ENCODE measurements around the gene CACHD1. TPM values are rescaled to one million over a fixed set of nuclear protein-coding genes. Genes with fewer than 3 reads are reported as not detected.

Gene CACHD1
- total and polyA plus RNA-seq, 2 of the 8 experiments (the other 6 are each of a cell fraction or from before 2014, with no cell fraction given), result 22.2 to 42.5 TPM

DNA sequence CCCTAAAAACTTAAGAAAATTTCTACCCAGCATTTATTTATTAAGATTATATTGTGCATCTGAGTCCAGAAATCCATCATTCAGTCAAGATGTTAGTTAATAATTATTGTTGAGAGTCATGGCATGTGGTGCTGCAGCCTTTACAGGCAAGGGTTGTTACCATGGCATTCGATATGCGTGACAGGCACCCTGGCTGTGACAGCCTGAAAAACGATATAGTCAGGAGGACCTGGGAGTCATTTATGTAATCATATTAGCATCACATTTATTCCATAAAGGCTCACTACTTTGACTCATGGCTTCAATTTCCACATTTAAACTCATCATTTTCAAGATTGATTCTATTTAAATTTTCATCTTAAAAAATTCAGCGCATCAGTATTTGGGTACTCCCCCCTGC, 68.0 kb downstream of the CACHD1 start:
- H4K91ac ChIP-seq (replicated peaks; ENCODE audit: insufficient read length, low read length), result no peak overlapping the region
- no peak overlapping the region for H3K27ac ChIP-seq (ENCODE audit: low read depth, low read length)
- DNase-seq (ENCODE audit: low read depth in 1 of 2, low spot score in 2 of 2), result no peak
- H3K4me2 ChIP-seq (ENCODE audit: insufficient read depth in 1 of 2, low read depth in 2 of 2, low read length in 2 of 2), result no peak overlapping the region
- no peaks in the 10 kb centered on the region for H3K23me2 ChIP-seq (ENCODE audit: low read depth, low read length)
- peaks cover 0 to 99% of the 10 kb centered on the region in 2 experiments; a peak in 3 of 4 replicates for H3K79me2 ChIP-seq (ENCODE audit: control insufficient read depth in 1 of 2, insufficient read depth in 2 of 2, low read length in 2 of 2)
- H2BK120ac ChIP-seq (replicated peaks; ENCODE audit: low read depth, low read length), result no peak overlapping the region
- ChIA-PET CTCF (ENCODE audit: partially characterized antibody) (no interaction called here), POLR2A (ENCODE audit: partially characterized antibody) (interaction anchor here (1.9 kb wide), 1 partner anchor 15 kb away, joined by 6 read pairs; no protein-coding TSS in a partner anchor)
- no peak overlapping the region for H3K4ac ChIP-seq (replicated peaks; ENCODE audit: insufficient read length, low read depth, low read length)
- 69% methylated on average over 4 of the region's 4 CpGs; no CpG with 5 or more reads in 1 of the 2 experiments for WGBS, 2 experiments (ENCODE audit: extremely low coverage in 1 of 2, insufficient coverage in 1 of 2, insufficient read length in 1 of 2, insufficient replicate concordance in 2 of 2, low coverage in 1 of 2, low lambda C conversion rate in 2 of 2, missing lambda C conversion rate in 1 of 2)
- H2BK12ac ChIP-seq (ENCODE audit: low read depth, low read length), result no peak overlapping the region
- no peaks in the 10 kb centered on the region for H3K36me3 ChIP-seq (ENCODE audit: control insufficient read depth in 2 of 4, insufficient read depth in 4 of 4, low read length in 3 of 4)
- H2BK15ac ChIP-seq (ENCODE audit: low read length), result no peak overlapping the region
- no peak overlapping the region for H4K8ac ChIP-seq (ENCODE audit: extremely low read depth, insufficient read depth, low read length)
- peaks cover 6% of the 10 kb centered on the region for H3K79me1 ChIP-seq (ENCODE audit: low read depth, low read length)
- H2AFZ ChIP-seq (ENCODE audit: low read length), result no peak overlapping the region
- no peak overlapping the region for H3K56ac ChIP-seq (replicated peaks; ENCODE audit: insufficient read length, low read depth, low read length)
- no peak overlapping the region for H3K4me3 ChIP-seq (ENCODE audit: extremely low read depth in 1 of 4, insufficient read depth in 2 of 4, low read depth in 3 of 4, low read length in 4 of 4)
- H2BK5ac ChIP-seq (ENCODE audit: low read depth, low read length), result no peak overlapping the region
- no peak overlapping the region for H2AK5ac ChIP-seq (ENCODE audit: low read depth, low read length)
- no peak for FAIRE-seq
- H3K18ac ChIP-seq (ENCODE audit: extremely low read depth, low read length), result no peak overlapping the region
- peaks cover 3 to 24% (median 10%) of the 10 kb centered on the region in 4 experiments; a peak in 6 of 7 replicates for H3K4me1 ChIP-seq (replicated peaks in 1 of 4; ENCODE audit: control insufficient read depth in 3 of 4, insufficient read depth in 4 of 4, low read length in 3 of 4)
- no peak overlapping the region for H4K5ac ChIP-seq (ENCODE audit: insufficient read length, low read depth, low read length)
- no peak overlapping the region for H3K14ac ChIP-seq (ENCODE audit: insufficient read length)
- H4K20me1 ChIP-seq (replicated peaks in 1 of 2; ENCODE audit: control insufficient read depth in 1 of 2, insufficient read depth in 2 of 2, low read length in 2 of 2), result peaks cover 18 to 22% of the 10 kb centered on the region in 2 experiments
- H3K23ac ChIP-seq (ENCODE audit: insufficient read length), result no peak overlapping the region
- no peaks in the 10 kb centered on the region for H3K27me3 ChIP-seq (replicated peaks in 1 of 4; ENCODE audit: control insufficient read depth in 3 of 4, extremely low read depth in 1 of 4, insufficient read depth in 3 of 4, low read length in 3 of 4)
- H2BK20ac ChIP-seq (ENCODE audit: low read length), result no peak overlapping the region
- no peaks in the 10 kb centered on the region for H3K9me3 ChIP-seq (ENCODE audit: insufficient read depth in 2 of 2, low read depth in 1 of 2, low read length in 1 of 2)
- H3K9ac ChIP-seq (replicated peaks in 1 of 4; ENCODE audit: extremely low read depth in 1 of 4, low read depth in 3 of 4, low read length in 3 of 4), result no peak overlapping the region
- TF ChIP-seq JUN (IDR thresholded peaks at IDR 0.05; ENCODE audit: low read depth, low read length) (no peak), KDM1A (IDR thresholded peaks at IDR 0.05; ENCODE audit: borderline replicate concordance, low read length) (no peak), SP4 (IDR thresholded peaks at IDR 0.05; ENCODE audit: low read length) (no peak), SIN3A (conservative IDR thresholded peaks at IDR 0.05 in 1 of 2, IDR thresholded peaks at IDR 0.05 in 1 of 2; ENCODE audit: low read depth in 1 of 2, low read length in 2 of 2) (no peak), EZH2 (IDR thresholded peaks at IDR 0.05; ENCODE audit: low read depth, low read length, severe bottlenecking) (no peak), PHF8 (conservative IDR thresholded peaks at IDR 0.05; ENCODE audit: low read depth, low read length) (no peak), KDM5A (IDR thresholded peaks at IDR 0.05; ENCODE audit: low read length) (no peak)
- TF ChIP-seq, protein P1, sequence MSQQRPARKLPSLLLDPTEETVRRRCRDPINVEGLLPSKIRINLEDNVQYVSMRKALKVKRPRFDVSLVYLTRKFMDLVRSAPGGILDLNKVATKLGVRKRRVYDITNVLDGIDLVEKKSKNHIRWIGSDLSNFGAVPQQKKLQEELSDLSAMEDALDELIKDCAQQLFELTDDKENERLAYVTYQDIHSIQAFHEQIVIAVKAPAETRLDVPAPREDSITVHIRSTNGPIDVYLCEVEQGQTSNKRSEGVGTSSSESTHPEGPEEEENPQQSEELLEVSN (IDR thresholded peaks at IDR 0.05), result no peak

Data from H1 (cell line).